A549 treated with Mapracorat at 1 μM for 4 hours (cell line): ENCODE measurements around the gene CAPN3. TPM values are rescaled to one million over a fixed set of nuclear protein-coding genes. Genes with fewer than 3 reads are reported as not detected.

Experiments
- total RNA-seq: library from RNA; stranded (reverse); fragments of 200-300 nt; extraction: Qiagen RNA extraction; gene quantifications from 5 replicates; pipeline ENCODE4 v1.2.3, GENCODE V29; 2022

CAPN3 gene
- 0.21 to 0.40 TPM (median 0.27 TPM) in 5 replicates for total RNA-seq

GRCh38 chr15:42359249-42359648 lies at the start of gene CAPN3:
CAPN3 (plus strand) TSS chr15:42359501; CDS start chr15:42359806, 305 bp downstream.

Other genes starting within 250 kb of the CAPN3 start
- not detected in 5 replicates for gene PLA2G4F, start 202.9 kb upstream of the CAPN3 start, total RNA-seq
- gene VPS39, start 151.2 kb upstream of the CAPN3 start, total RNA-seq = 14.1 to 16.4 TPM (median 15.7 TPM) in 5 replicates
- 5.4 to 7.4 TPM (median 6.9 TPM) in 5 replicates for gene GANC, start 86.3 kb upstream of the CAPN3 start, total RNA-seq
- 26.0 to 32.5 TPM (median 27.5 TPM) in 5 replicates for gene TMEM87A, start 86.1 kb upstream of the CAPN3 start, total RNA-seq
- 7.2 to 11.2 TPM (median 10.2 TPM) in 5 replicates for gene ZNF106, start 131.6 kb downstream of the CAPN3 start, total RNA-seq
- gene SNAP23, start 136.1 kb downstream of the CAPN3 start, total RNA-seq = 15.8 to 40.2 TPM (median 16.1 TPM) in 5 replicates
- gene LRRC57, start 189.3 kb downstream of the CAPN3 start, total RNA-seq = 9.2 to 13.0 TPM (median 11.5 TPM) in 5 replicates
- 18.1 to 22.3 TPM (median 21.0 TPM) in 5 replicates for gene HAUS2, start 189.3 kb downstream of the CAPN3 start, total RNA-seq
- gene STARD9, start 216.1 kb downstream of the CAPN3 start, total RNA-seq = 1.6 to 2.1 TPM (median 1.9 TPM) in 5 replicates